Osteocyte (in vitro differentiated cells): ENCODE measurements around the gene HOXB5. TPM values are rescaled to one million over a fixed set of nuclear protein-coding genes. Genes with fewer than 3 reads are reported as not detected.

Source experiments
- DNase-seq: peaks from one replicate; pipeline ENCODE4 v3.0.0; 2021; ENCODE audit warnings: mixed read lengths; ENCODE audit not compliant: unreplicated experiment; ENCODE audit errors: extremely low spot score
- H3K27ac Mint-ChIP-seq: one replicate; pipeline ENCODE4 v1.8.0; 2021; ENCODE audit warnings: mild to moderate bottlenecking, mixed read lengths; ENCODE audit not compliant: unreplicated experiment
- H3K27me3 Mint-ChIP-seq: one replicate; pipeline ENCODE4 v1.8.0; 2021; ENCODE audit warnings: mixed read lengths; ENCODE audit not compliant: unreplicated experiment
- H3K36me3 Mint-ChIP-seq: one replicate; pipeline ENCODE4 v1.8.0; 2021; ENCODE audit warnings: mixed read lengths; ENCODE audit not compliant: unreplicated experiment
- H3K4me1 Mint-ChIP-seq: one replicate; pipeline ENCODE4 v1.8.0; 2021; ENCODE audit warnings: mixed read lengths; ENCODE audit not compliant: unreplicated experiment
- H3K4me3 Mint-ChIP-seq: one replicate; pipeline ENCODE4 v1.8.0; 2021; ENCODE audit warnings: mild to moderate bottlenecking, moderate library complexity, mixed read lengths; ENCODE audit not compliant: unreplicated experiment
- H3K9me3 Mint-ChIP-seq: one replicate; pipeline ENCODE4 v1.8.0; 2021; ENCODE audit warnings: mixed read lengths; ENCODE audit not compliant: unreplicated experiment
- CTCF ChIP-seq: fragments of 200-600 bp; sonication (generic); IDR thresholded peaks from 2 replicates; pipeline ENCODE4 v1.5.0; 2021; ENCODE audit warnings: antibody characterized with exemption, mild to moderate bottlenecking, moderate library complexity
- total RNA-seq: library from RNA; stranded (reverse); gene quantifications from 2 replicates; pipeline ENCODE4 v1.2.1, GENCODE V29; 2021

The HOXB5 gene
- total RNA-seq, 1 donor from 2014 or later, result not detected

GRCh38 chr17:48628649-48629410, 35.3 kb upstream of the HOXB5 start:
- Mint-ChIP-seq H3K4me1 (peaks cover 5% of the 10 kb centered on the region), H3K9me3 (no peaks in the 10 kb centered on the region), H3K27ac (no peak overlapping the region), H3K36me3 (no peaks in the 10 kb centered on the region), H3K27me3 (peaks cover 82% of the 10 kb centered on the region), H3K4me3 (no peak overlapping the region)
- TF ChIP-seq CTCF, result no peak
- no peak for DNase-seq

DNA sequence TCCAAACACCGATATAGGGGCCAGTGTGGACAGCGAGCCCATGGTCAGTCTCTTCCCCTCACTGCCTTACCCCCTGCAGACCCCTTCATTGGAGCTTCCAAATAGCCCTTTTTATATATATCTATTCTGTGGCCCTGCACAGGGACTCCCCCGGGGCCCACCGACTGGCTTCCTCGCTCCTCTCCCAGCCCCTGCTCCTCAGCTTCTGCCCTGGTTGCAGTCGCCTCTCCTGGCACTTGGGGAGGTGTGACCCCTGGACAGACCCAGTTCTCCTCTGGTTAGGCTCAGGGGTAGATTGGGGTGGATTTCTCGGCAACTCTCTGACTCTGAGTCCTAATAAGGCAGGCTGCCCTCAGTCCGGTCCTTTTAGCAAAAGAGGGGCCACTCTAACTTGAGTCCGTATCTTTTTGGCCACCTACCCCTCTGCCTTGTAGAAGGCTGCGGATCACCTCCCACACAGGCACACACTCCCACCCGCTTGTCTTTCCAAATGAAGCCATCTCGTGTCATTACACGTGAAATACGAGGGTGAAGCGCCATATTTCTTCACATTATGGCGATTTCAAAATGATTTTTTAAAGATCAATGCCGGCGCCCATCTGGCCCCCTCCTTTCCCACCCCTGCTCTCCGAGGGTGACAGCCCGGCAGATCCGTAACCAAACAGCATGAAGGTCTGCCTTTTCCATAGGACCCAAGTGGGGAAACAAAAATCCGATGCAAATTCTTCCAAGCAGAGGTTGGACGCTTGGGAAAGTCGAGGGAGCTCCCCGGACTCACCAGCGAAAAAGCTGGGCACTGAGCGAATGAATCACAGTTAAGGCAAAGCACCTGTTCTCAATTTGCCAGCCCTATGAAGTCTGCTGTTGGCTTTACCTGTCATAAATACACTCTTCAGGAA, 34.3 kb upstream of the HOXB5 start:
- Mint-ChIP-seq H3K27me3 (peaks cover 84% of the 10 kb centered on the region), H3K4me3 (no peak overlapping the region), H3K36me3 (peaks cover under 1% of the 10 kb centered on the region), H3K4me1 (peaks cover 5% of the 10 kb centered on the region), H3K9me3 (no peaks in the 10 kb centered on the region), H3K27ac (no peak overlapping the region)
- DNase-seq, result no peak
- TF ChIP-seq CTCF, result no peak

GRCh38 chr17:48627118-48627597, 33.6 kb upstream of the HOXB5 start:
- no peak for DNase-seq
- peaks cover 5% of the 10 kb centered on the region for H3K4me1 Mint-ChIP-seq
- no peak overlapping the region for H3K4me3 Mint-ChIP-seq
- no peaks in the 10 kb centered on the region for H3K9me3 Mint-ChIP-seq
- H3K36me3 Mint-ChIP-seq, result peaks cover 2% of the 10 kb centered on the region
- no peak for TF ChIP-seq CTCF
- peaks cover 84% of the 10 kb centered on the region for H3K27me3 Mint-ChIP-seq
- H3K27ac Mint-ChIP-seq, result no peak overlapping the region

DNA sequence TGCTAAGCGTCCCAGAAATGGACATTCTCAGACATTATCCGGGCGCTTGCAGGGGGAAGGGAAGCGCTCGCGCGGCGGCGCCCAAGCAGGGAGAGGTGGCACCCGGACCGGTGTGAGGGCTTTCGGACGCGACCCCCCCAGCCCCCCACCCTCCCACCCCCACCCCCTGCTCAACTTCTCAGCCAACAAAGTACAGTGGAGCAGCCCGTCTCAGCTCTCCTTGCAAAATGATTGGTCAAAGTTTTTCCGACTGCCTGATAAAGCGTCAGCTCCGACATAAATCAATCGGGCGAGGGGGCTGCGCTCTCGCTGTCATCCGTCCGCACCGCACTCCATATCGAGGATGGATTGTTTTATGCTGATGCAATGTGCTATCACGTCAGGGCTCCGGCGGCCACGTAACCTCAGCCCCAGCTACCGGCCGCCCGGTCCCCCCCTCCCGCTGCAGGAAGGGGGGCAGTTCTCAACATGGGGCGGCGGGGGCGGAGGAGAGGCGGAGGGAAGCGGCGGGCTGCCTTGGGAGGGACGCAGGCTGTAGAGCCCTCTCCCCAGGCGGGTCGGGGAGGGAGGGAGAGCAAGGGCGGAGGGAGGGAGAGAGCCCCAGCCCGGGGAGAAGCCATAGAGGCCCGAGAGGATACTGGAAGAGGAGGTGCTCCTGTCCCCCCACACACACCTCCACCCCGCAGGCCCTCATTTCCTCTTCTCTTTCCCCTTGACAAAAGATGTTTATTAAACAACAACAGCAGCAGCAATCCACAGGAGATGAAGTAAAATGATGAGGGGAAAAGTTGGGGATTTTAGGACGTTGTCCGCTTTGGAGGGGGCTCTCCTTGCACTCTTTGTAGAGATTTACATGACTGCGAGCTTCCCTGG, 32.9 kb upstream of the HOXB5 start, which contains the start of gene HOXB9:
TSS of gene HOXB9 (minus strand) at position 114 of the 873 bp plus-strand sequence. CDS start at position 25, 89 bp downstream.
- no peak for DNase-seq
- Mint-ChIP-seq H3K27ac (no peak within 1 kb of the TSS), H3K9me3 (no peaks in the 10 kb centered on the region), H3K27me3 (peaks cover 84% of the 10 kb centered on the region), H3K4me1 (peaks cover 5% of the 10 kb centered on the region), H3K36me3 (peaks cover 2% of the 10 kb centered on the region), H3K4me3 (peak within 1 kb of the TSS; percentile 62)
- no peak for TF ChIP-seq CTCF
